Activated B cell treated with CpG ODN at 0.5 μM for 24 hours (primary cell): ENCODE data around the gene CDCA4. TPM values are rescaled to one million over a fixed set of nuclear protein-coding genes. Genes with fewer than 3 reads are reported as not detected.

Source experiments
- ATAC-seq: fragments of 200-7000 bp; cut with Tn5 transposase; one replicate; pipeline ENCODE4 v1.10.0; 2021; ENCODE audit warnings: low read depth, mild to moderate bottlenecking, moderate library complexity
- CTCF ChIA-PET: fragments of 350-600 bp; sonication (Branson Sonifier 250); formaldehyde crosslinking; loops from one replicate; lab custom pipeline; 2021; ENCODE audit warnings: antibody characterized with exemption; lab: Charles Lee
- POLR2A ChIA-PET: fragments of 350-600 bp; sonication (Branson Sonifier 250); formaldehyde crosslinking; loops from one replicate; lab custom pipeline; 2021; ENCODE audit warnings: antibody characterized with exemption; lab: Charles Lee
- DNase-seq: peaks from one replicate; pipeline ENCODE4 v3.0.0; 2022
- H3K27ac Mint-ChIP-seq: one replicate; pipeline ENCODE4 v1.8.0; 2020; ENCODE audit warnings: mixed read lengths
- H3K27me3 Mint-ChIP-seq: one replicate; pipeline ENCODE4 v1.8.0; 2021; ENCODE audit warnings: mixed read lengths
- H3K36me3 Mint-ChIP-seq: one replicate; pipeline ENCODE4 v1.8.0; 2021; ENCODE audit warnings: low read depth, mixed read lengths
- H3K4me1 Mint-ChIP-seq: one replicate; pipeline ENCODE4 v1.8.0; 2021; ENCODE audit warnings: mixed read lengths
- H3K4me3 Mint-ChIP-seq: one replicate; pipeline ENCODE4 v1.8.0; 2020; ENCODE audit warnings: mild to moderate bottlenecking, mixed read lengths
- H3K9me3 Mint-ChIP-seq: one replicate; pipeline ENCODE4 v1.8.0; 2020; ENCODE audit warnings: mixed read lengths
- CTCF ChIP-seq: fragments of 200-600 bp; IDR thresholded peaks from one replicate; pipeline ENCODE4 v1.8.0; 2022; ENCODE audit warnings: antibody characterized with exemption, mild to moderate bottlenecking
- intact Hi-C: fragments of 100-400 bp; cut with micrococcal nuclease; formaldehyde crosslinking; loops from one replicate; pipeline ENCODE4 v1.15.1; 2024
- total RNA-seq: library from RNA; stranded (reverse); gene quantifications from 2 replicates; pipeline ENCODE4 v1.2.3, GENCODE V29; 2022

The CDCA4 gene
- total RNA-seq, 1 donor from 2014 or later: 13.6 TPM

- intact Hi-C loops: no loop called here
- Mint-ChIP-seq H3K36me3 (peaks cover under 1% of the 10 kb centered on the region), H3K27me3 (no peaks in the 10 kb centered on the region), H3K4me3 (no peak overlapping the region), H3K27ac (no peak overlapping the region), H3K4me1 (peaks cover 57% of the 10 kb centered on the region), H3K9me3 (no peaks in the 10 kb centered on the region)
- DNase-seq: no peak
- no peak for ATAC-seq
- ChIA-PET POLR2A (interaction anchor here (0.6 kb wide), 1 partner anchor 40 kb away, joined by 3 read pairs; no protein-coding TSS in a partner anchor), CTCF (interaction anchor here (1.6 kb wide), 1 partner anchor 22 kb away, joined by 5 read pairs; no protein-coding TSS in a partner anchor)
- no peak for TF ChIP-seq CTCF
Measured at GRCh38 chr14:105023144-105023543, 2.3 kb upstream of the CDCA4 start.

GRCh38 chr14:105022276-105022670 lies 1.4 kb upstream of the CDCA4 start:
- Mint-ChIP-seq H3K27ac (no peak overlapping the region), H3K27me3 (no peaks in the 10 kb centered on the region), H3K4me1 (peaks cover 61% of the 10 kb centered on the region), H3K36me3 (peaks cover 5% of the 10 kb centered on the region), H3K9me3 (no peaks in the 10 kb centered on the region), H3K4me3 (peak overlapping the region; percentile 92)
- POLR2A ChIA-PET: interaction anchor here (0.7 kb wide), 1 partner anchor 38 kb away, joined by 5 read pairs; no protein-coding TSS in a partner anchor
- TF ChIP-seq CTCF: no peak
- DNase-seq: no peak
- CTCF ChIA-PET: interaction anchor here (1.6 kb wide), 1 partner anchor 23 kb away, joined by 5 read pairs; no protein-coding TSS in a partner anchor
- ATAC-seq: no peak
- intact Hi-C loops: no loop called here

GRCh38 chr14:105021656-105022275 lies 883 bp upstream of the CDCA4 start:
- no peak for ATAC-seq
- ChIA-PET POLR2A (interaction anchor here (0.7 to 3.0 kb wide), 6 partner anchors 38 to 279 kb away, joined by 3 to 27 read pairs (median 5); partner anchors contain the start of genes BRF1 and GPR132), CTCF (interaction anchor here (1.0 to 1.6 kb wide), 3 partner anchors 20 to 24 kb away, joined by 4 to 9 read pairs (median 5); no protein-coding TSS in a partner anchor)
- Mint-ChIP-seq H3K36me3 (peaks cover 6% of the 10 kb centered on the region), H3K9me3 (no peaks in the 10 kb centered on the region), H3K27ac (peak overlapping the region; percentile 94), H3K4me1 (peaks cover 60% of the 10 kb centered on the region), H3K4me3 (peak overlapping the region; percentile 92), H3K27me3 (no peaks in the 10 kb centered on the region)
- DNase-seq: no peak
- intact Hi-C loops: loop anchor here (1.0 to 2.0 kb wide), 8 partner anchors 24 to 469 kb away; partner anchors contain the start of genes CLBA1, GPR132, SIVA1 and TEDC1
- TF ChIP-seq CTCF: no peak

GRCh38 chr14:105019861-105020814 lies 745 bp downstream of the CDCA4 start:
- Mint-ChIP-seq H3K9me3 (no peaks in the 10 kb centered on the region), H3K4me1 (peaks cover 62% of the 10 kb centered on the region), H3K4me3 (peak overlapping the region; percentile 84), H3K27me3 (no peaks in the 10 kb centered on the region), H3K36me3 (peaks cover 15% of the 10 kb centered on the region), H3K27ac (peak overlapping the region; percentile 73)
- CTCF ChIA-PET: interaction anchor here (1.1 to 1.6 kb wide), 6 partner anchors 8 to 26 kb away, joined by 3 to 9 read pairs (median 4); no protein-coding TSS in a partner anchor
- ATAC-seq (peak; percentile 13), DNase-seq (no peak)
- intact Hi-C loops: loop anchor here (2.0 kb wide), 6 partner anchors 45 to 471 kb away; partner anchors contain the start of genes GPR132, SIVA1 and TEDC1
- no peak for TF ChIP-seq CTCF
- POLR2A ChIA-PET: interaction anchor here (0.6 to 3.0 kb wide), 12 partner anchors 25 to 508 kb away, joined by 3 to 27 read pairs (median 5); partner anchors contain the start of genes BRF1, CLBA1, GPR132 and SIVA1
